Endometrium (tissue), 2 donors: ENCODE results near the gene MACIR.
"Not testable (repeated sequence)": the region's sequence is repeated elsewhere in the genome, so short reads cannot be mapped to it uniquely, and the experiment has no call there.

Experiments
- FAIRE-seq: peaks from 2 replicates; lab custom pipeline; 2012; peaks lifted over from hg19 to GRCh38; lab: Jason Lieb, UNC
- donor health status: control.
- donor health status: control.

MACIR gene, protein sequence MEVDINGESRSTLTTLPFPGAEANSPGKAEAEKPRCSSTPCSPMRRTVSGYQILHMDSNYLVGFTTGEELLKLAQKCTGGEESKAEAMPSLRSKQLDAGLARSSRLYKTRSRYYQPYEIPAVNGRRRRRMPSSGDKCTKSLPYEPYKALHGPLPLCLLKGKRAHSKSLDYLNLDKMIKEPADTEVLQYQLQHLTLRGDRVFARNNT

DNA sequence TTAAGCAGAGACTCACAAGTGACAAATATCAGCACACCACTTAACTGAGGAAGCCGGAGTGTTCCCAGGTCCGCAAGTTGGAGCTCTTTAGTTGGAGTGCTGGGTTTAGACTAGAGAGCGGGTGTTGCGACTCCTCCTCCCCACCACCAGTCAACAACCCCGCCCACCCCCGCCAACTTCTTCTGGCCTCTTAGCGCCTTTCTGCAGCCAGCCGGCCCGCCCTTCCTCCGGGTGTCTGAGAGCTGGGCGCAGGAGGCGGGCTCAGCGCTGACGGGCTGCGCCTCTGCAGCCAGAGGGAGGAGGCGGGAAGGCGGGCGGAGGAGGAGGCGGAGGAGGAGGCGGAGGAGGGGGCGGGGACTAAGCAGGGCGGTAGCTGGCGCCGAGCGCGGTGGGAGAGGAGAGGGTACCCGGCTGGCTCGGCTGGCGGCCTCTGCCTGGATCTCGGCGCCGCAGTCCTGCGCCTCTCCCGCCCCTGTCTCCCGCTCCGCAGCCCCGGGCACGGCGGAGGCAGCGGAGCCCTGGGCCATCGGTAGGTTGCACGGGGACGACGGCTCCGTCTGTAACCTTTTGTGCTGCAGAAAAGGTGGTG is at the start of gene MACIR:
TSS of gene MACIR (plus strand) at position 396 of the 589 bp plus-strand sequence. CDS start 17,157 bp downstream, outside the sequence.
- FAIRE-seq = peak; percentile 76

DNA sequence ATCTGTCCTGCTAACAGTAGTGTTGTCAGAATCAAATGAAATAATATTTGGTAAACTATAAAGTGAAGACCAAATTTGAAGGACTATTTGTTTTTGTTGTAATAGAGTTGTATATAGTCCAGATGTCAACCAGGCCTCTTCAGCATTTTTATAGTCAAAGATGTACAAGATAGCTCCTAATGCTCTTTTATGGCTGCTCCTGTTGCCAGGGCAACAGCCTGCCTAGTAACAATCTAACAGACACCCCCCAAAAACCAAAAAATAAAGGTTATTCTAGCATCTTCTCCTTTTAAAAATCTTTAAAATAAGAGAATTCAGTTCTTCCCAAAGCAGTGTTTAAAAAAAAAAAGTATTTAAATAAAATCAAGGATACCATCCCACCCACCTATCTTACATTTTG is 49.5 kb upstream of the MACIR start:
- no peak for FAIRE-seq

DNA sequence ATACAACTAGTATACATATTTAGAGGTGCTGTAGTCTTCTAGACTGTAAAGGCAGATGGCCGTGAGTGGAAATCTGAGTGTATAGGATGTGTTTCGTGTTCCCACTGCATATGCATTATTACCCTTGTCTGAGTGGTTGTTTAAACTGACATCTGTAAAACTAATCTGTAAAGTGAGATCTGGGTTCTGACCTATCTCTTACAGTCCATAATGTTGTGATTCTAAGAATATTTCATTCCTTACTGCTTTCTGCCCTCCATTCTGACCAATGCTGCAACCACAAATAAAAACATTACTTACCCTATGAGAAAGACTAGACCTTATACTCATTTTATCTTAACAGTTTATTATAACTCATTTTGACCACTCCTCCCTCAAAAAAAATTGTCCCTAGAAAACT is 47.6 kb upstream of the MACIR start:
- FAIRE-seq = no peak

DNA sequence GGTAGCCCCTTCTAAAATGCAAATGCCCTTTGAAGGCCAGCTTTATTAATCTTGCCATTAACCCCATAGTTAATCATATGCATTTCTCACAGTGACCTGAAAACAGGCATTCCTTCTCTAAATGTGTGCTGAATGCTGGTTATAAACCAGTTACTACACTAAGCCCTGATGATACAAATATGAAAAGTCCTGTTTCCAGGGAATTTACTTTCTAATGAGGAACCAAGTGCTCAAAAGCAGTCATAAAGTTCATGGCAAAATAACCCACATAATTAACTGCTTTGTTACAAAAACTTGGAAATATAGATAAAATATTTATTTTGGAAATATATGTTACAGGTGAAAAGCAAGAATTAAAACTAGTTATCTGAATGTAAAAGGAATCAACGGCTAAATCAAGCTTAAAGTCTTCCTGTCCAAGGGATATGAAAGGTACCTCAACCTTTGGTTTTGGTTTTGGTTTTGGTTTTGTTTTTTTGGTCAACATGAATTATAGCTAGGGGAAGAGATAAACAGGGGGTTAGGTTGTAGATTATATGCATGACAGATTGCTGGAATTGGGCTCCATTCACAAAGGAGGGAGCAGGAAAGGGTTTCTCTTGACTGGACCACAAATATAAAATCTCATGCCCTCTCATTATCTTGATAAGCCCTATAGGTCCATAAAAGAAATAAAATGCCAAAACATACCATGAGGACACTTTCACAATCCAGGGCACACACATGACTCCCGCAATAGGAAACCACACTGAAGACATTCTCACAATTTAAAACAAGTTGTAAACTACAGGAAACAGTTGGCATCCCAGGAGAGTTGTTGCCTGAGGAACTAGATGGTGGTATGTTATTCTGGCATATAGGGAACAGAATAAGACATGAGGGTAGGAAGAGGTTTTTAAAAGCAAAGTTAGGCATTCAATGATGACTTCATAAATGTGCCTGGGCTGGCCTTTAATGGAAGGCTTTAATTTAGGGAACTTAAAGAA is 46.7 kb upstream of the MACIR start:
- FAIRE-seq = no peak

DNA sequence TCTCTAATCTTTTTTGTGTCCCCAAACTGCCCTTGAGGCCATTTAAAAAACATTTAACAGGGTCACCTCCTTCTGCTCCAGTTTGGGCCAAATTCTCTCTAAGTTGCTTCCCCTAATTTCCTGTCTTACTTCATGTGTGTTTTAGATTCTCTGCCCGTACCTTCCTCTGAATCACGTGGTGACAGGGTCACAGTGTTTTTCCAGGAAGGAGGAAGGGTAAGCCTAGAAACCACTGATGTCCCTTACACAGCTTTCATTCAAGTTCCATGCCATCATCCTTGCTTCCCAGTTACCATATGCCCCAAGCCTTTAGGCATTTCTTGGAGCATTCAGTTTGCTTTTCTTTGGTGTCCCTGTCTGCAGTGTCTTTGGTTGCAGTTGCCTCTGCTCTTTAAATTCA is 42.4 kb upstream of the MACIR start:
- FAIRE-seq = no peak

DNA sequence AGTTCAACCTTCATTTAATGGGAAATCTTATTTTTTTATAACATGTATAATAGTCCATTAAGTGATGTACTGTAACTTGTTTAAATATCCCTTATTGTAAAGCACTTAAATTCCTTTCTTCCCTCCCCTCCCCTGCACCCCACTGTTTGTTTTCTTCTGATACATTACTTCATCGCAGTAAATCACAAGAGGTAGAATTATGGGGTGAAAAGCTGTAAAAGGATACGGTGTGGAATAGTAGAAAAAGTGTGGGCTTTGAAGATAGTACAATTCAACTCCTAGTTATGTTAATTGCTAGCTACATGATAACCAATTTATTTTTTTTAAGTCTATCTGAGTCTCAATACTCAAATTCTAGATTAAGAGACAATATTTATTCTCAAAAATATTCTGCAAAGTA is 41.9 kb upstream of the MACIR start:
- no peak for FAIRE-seq

DNA sequence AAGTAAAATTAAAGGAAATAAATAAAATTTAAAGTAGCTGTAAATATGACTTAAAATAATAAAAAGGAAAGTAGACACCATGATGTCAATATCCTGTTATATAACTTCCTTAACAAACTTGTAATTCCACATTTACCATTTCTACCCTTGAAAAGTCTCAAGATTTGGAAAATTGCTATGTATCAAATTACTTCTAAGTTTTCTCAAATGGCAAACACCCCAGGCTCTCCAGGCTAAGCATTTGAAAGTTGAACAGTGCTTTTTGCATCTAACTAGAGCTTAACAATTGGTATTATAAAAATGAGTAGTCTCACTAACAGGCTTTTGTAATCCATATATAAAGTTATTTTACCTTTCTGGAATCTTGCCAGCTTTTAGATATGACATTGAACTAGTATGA is 41.5 kb upstream of the MACIR start:
- FAIRE-seq = no peak

DNA sequence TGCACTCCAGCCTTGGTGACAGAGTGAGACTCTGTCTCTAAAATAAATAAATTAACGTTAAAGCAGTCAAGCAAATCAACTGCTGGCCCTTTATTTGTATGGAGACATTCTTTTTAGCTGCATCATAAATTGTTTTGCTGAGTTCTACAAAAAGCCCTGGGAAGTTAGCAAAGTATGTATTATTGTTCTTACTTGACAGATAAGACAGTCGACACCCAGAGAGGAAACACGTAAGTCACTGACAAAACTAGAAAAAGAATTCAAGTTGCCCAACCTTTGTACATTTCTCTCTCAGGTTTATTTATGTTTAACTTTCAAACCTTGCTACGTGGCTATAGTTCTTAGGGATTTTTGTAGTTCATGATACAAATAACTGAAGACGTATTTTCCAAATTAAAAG is 40.4 kb upstream of the MACIR start:
- FAIRE-seq = no peak

DNA sequence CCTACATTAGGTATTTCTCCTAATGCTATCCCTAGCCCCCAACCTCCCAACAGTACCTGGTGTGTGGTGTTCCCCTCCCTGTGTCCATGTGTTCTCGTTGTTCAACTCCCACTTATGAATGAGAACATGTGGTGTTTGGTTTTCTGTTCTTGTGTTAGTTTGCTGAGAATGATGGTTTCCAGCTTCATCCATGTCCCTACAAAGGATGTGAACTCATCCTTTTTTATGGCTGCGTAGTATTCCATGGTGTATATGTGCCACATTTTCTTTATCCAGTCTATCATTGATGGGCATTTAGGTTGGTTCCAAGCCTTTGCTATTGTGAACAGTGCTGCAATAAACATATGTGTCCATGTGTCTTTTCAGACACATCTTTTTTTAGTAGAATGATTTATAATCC is 39.5 kb upstream of the MACIR start:
- FAIRE-seq = not testable (repeated sequence)

DNA sequence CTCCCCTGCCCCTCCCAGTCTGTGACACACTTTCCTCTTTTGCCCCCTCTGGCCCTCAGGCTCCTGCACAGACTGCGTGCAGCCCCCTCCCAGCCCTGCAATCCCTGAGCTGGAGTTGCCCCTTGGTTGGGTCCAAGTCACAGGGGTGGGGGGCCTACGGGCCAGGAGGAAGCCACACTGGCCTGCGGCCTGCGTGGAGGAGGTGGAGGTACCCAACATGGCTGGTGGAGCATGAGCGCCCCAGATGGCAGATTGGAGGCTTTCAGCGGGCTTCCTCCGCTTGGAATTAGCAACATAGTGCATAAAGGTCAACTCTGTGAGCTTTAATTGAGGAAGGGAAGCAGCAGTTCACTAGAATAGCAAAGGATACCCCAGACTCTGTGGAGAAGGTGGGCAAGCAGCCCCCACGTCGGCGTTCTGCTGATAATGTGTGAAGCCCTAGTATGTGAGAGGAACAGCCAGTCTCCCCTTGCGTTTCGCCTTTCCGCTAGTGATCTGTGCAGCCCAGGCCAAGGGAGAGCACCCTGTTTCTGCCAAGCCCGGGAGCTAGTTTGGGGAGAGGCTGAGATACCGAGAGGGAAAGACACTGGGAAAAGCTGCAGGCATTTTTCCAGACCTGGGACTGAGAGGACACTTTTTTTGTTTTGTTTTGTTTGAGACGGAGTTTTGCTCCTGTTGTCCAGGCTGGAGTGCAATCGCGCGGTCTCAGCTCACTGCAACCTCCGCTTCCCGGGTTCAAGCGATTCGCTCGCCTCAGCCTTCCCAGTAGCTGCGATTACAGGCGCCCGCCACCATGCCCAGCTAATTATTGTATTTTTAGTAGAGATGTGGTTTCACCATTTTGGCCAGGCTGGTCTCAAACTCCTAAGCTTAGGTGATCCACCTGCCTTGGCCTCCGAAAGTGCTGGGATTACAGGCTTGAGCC is 35.3 kb upstream of the MACIR start:
- no peak for FAIRE-seq

DNA sequence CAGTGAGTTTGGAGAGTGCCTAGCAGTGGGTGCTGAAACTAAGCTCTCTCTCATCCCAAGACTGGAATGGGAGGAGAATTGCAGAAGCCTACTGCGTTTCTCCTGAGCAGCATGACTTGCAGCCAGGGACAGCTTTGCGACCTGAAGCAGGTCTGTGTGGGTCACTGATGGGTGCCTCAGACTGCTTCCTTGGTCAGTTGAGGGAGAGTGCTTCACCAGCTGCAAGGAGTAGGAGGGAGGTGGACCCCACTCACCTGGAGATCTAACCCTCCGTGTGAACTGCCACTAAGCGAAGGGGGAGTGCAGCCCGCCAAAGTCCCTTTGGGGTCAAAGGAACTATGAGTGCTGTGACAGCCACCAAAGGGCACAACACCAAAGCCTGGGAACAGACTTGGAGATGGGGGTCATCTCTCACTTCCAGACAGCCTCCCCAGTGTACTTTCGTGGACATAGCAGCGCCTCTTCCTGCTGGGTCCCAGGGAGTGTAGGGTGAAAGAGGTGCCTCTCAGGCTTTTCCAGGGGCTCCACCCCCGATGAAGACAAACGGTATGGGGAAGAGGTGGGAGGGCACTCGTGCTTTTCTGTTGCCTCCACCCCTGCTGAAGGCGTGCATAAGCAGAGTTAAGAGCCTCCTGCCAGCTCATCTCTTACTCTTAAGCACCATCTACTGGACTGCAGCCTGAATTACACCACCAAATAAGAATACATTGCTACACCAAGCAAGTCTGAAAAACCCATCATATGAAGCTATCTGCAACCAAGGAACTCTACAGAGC is 34.3 kb upstream of the MACIR start:
- FAIRE-seq = no peak

DNA sequence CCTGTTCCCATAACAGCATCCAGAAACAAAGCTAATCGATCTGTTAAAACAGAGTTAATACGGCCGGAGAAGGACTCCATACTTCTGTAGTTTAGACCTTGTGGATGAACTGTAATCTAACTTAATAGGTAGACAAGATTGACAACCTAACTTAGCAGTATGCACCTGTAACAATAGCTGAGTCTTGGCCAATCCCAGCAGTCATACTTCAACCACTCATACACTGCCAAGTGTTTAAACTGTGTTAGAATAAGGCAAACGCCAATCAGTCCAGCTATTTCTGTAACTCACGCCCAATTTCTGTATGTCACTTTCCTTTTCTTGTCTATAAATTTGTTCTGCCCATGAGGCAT is 33.7 kb upstream of the MACIR start:
- no peak for FAIRE-seq

DNA sequence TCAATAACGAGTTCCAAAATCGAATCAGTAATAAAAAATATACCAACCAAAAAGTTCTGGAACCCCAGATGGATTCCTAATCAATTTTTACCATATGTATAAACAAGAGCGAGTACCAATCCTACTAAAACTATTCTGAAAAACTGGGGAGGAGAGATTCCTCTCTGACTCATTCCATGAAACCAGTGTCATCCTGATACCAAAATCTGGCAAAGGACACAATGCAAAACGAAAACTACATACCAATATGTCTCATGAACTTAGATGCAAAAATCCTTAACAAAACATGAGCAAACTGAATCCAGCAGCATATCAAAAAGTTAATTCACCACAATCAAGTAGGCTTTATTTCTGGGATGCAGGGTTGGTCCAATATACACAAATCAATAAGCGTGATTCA is 30.5 kb upstream of the MACIR start:
- FAIRE-seq = no peak

DNA sequence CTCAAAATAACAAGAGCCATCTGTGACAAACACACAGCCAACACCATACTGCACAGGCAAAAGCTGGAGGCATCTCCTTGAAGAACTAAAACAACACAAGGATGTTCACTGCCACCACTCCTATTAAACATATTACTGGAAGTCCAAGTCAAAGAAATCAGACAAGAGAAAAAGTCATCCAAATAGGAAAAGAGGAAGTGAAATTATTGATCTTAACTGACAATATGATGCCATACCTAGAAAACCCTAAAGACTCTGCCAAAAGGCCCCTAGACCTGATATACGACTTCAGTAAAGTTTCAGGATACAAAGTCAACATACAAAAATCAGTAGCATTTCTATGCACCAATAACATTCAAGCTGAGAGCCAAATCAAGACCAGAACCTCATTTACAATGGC is 30.0 kb upstream of the MACIR start:
- no peak for FAIRE-seq

DNA sequence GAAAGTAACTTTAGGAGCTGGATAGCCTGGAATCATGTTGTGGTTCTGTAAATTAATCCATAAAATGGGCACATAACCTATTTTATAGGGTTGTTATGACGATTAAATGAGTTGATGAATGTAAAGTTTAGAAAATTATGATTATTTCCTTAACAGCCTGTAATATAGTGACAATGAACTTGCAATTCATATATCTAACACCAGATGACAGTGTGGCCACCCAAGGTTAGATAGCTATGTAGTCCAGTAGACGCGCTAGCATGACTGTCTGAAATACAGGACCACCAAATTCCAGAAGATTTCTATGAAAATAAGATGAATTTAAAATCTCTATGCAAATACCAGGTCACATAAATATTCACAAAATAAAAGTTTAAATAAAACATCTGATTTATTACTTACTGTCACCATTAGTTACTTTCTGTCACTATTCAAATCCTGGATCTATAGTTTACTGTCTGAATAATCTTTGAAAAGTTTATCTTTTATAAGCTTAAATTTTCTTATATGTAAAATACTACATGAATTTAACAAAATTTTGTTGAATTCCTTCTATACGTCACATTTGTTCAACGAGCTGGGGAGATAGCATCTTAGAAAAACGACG is 26.1 kb upstream of the MACIR start:
- peak; percentile 31 for FAIRE-seq

DNA sequence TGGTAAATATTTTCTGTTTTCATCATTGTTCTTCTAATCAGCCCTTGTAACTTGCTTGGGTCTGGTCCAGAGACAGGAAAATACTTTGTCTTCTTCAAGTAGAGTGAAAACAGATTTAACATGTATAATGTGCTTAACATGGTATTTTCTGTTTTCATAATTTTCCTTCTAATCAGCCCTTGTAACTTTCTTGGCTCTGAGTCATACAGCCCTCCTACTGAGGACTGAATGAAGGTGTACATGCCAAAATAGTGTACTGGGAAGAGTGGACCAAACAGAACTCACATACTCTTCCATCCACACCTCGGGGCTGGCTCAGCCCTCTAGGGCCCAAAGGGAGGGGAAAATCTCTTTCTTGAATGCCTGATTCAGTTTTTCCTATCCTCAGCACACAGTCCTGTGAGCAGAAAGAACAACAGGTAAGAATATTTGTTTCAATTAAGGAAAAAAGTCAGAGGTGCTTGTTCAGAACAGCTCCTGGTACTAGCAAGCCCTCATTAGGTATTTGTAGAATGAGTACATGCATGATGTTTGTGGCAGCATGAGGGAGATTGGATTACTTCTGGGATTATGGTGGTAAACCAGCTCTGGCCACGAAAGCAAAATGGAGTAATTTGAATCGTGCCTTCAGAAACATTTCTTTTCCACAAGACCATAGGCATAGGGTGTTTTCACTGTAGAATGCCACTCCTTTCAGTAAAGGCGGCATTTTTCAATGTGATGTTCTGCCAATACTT is 24.2 kb upstream of the MACIR start:
- no peak for FAIRE-seq

DNA sequence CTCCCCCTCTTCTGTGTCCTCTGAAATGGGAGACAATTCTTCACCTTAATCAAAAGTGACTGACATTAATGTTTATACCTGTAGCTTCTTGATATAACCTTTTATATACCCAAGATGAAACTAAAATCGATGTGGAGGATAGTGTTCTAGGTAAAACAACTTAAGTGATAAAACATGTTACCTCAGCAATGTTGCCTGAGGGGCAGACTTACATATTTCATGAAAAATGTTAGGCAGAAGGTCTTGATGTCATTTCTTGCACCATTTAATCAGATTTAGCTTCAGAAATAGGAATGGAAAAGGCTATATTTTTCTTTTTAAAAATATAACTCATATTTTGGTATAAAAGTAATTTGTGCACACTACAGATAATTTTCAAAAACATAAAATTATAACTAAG is 22.7 kb upstream of the MACIR start:
- FAIRE-seq = no peak

DNA sequence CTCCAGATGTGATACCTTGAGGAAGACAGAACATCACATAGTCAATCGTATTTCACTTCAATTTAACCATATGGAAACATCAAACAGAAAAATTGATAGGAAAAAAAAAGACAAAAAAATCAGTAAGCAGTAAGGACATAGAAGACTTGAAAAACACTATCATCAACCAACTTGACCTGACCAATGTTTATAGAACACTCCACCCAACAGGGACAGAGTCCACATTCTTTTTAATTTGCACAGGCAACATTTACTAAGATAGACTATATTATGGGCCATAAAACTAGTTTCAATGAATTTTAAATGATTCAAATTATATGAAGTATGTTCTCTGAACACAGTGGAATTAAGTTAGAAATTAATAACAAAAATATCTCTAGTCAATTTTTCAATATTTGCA is 20.8 kb upstream of the MACIR start:
- no peak for FAIRE-seq

DNA sequence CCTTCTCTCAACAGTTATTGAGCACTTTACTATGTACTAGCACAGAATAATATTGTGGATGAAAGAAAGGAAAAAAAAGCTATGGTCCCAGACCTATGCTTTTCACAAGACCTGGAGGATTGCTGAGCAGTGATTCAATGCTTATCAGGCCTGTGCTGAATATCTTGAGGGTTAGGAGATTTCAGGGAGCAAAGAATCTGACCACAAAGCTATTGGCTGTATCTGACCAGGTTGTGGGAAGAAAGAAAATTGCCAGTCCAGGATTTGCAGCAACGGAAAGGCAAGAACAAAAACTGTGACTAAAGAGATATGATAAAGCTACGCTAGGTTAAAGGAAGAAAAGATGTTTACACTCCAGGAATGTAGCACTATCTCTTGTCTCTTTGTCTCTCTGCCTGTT is 14.9 kb upstream of the MACIR start:
- FAIRE-seq = no peak

DNA sequence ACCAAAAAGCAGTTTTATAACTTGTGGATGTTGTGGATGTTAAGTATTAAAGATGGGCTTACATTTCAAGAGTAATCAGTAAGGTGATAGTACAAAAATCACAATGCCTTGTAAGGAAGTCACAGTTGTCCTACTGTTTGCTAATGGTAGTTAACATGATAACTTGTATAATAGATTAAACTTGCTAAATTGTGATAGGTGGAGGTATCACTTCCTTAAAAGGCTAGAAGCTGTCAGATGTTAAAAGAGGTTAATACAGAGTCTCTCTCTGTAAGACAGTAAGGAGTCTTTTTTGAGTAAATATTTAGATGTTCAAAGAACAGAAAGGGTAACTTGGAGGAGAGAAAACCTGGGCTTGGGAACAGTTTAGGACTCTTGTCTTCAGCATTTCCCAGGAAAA is 14.2 kb upstream of the MACIR start:
- FAIRE-seq = no peak
